Measurements from ENCODE around the gene ADSL. TPM values are rescaled to one million over a fixed set of nuclear protein-coding genes. Genes with fewer than 3 reads are reported as not detected.

Gene ADSL
- total RNA-seq, result 100 and 140 TPM in 2 replicates

DNA sequence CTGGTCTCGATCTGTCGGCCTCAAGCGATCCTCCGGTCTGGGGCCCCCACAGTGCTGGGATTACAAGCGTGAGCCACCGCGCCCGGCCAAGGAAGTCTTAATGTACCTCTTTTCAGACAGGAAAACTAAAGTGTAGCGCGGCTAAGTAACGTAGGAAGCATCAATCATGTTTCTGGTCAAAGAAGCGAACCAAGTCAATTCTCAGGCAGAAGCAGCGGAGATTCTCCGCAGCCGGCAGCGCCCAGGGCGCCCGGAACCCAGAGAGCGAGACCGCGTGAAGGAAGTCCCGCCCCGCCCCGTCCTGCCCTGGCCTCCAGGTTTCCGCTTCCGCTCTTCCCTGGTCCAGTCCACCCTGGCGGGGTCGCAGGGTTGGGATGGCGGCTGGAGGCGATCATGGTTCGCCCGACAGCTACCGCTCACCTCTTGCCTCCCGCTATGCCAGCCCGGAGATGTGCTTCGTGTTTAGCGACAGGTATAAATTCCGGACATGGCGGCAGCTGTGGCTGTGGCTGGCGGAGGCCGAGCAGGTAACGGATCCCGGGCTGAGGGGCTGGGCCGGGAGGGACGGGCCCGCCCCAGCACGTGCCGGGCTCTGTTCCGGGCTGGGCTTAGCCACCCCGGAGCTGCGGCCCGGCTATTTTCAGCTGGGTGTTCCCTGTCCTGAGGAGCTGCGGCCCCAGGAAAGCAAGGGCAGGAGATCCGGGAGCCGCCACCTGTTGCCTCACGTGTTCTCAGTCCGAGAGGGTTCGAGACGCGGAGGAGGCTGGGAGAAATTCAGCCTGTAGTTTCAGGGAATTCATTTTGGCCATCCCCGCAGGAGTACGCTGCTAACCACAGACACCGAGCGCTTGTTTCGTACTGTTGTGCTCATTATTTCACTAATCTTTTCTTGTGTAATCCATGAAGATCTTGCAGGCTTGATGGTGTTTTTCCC lies at the start of gene ADSL:
ADSL (plus strand) TSS at position 316 of the 934 bp plus-strand sequence; CDS start at position 375, 59 bp downstream.

Other genes with a start within 250 kb of the ADSL start
- 18.1 and 21.5 TPM in 2 replicates for gene TNRC6B, start 168.6 kb upstream of the ADSL start, total RNA-seq
- 46.3 and 68.9 TPM in 2 replicates for gene SGSM3, start 24.1 kb downstream of the ADSL start, total RNA-seq

Data from smooth muscle cell of the umbilical artery (primary cell).